GM19025 (cell line): ENCODE data around the gene PRSS56.

ENCODE experiments used
- ATAC-seq: cut with Tn5 transposase; IDR thresholded peaks from one replicate; pipeline ENCODE4 v1.9.1; 2021; ENCODE audit warnings: mild to moderate bottlenecking, low read depth, moderate library complexity; ENCODE audit not compliant: unreplicated experiment

The PRSS56 gene

DNA sequence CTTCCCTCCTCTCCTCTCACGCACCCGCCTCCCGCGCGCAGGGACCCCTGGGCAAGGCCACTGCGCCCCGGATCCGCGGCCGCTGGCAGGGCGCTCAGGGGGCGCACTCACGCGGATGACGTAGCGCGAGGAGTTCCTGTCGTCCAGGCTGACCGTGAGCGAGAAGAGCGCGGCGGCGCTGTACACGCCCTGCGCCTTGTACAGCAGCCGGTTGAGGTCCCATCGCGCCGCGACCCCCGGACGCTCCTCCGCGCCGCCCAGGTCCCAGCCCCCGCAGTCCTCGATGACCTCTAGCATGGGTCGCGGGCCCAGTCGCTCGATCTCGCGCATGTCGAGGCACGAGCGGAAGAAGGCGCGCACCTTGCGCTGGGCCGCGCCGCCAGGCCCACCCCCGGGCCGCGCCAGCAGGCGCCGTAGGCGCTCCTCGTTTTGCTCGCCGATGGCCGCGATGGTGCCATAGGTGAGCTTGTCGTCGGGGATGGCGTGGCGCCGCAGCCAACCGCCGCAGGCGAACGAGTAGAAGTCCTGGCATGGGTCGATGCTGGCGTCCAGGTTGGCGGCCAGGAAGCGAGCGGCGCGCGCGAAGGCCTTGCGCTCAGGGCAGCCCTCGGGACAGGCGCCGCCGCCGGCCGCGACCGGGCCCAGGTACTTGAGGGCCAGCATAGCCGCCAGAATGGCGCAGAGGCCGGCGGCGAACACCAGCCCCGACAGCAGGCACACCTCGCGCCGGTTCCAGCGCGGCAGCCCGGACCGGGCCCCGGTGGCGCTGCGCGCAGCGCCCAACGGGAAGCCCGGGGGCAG, 34.2 kb upstream of the PRSS56 start:
- ATAC-seq = no peak

DNA sequence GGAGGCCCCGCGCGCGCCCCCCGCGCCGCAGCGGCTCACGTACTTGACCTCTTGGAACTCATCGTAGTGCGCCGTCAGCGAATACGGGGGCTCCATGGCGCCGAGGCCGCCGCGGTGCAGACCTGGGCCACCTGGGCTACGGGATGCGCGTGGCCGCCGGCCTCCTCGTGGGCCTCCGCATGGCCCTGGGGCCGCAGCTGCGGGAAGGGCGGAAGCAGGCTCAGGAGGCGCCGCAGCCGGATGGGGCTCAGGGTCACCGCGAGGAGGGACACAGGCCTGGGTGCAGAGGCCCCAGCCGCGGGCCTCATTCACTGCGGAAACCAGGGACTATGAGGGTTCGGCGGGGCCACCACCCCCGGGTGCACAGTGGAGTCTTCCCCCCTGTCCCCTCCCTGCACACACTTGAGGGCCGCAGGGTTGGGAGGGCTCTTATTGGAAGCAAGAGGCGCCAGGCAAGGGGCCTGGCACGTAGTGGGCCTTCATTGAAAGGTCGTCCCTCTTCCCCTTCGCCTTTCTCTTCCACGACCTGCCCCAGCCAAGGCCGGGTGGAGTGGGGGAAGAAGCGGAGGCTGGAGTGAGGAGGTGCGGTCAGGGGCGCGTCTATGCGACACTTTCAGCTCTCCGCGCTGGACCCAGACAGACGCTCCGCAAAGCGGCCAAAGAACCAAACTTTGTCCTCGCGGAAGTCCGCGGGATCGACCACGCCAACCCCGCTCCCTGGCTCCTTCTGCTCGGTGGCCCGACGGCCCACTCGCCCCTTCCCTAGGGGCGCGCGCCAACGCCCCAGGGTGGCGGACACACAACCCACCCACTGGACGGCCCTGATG, 33.4 kb upstream of the PRSS56 start:
- no peak for ATAC-seq

DNA sequence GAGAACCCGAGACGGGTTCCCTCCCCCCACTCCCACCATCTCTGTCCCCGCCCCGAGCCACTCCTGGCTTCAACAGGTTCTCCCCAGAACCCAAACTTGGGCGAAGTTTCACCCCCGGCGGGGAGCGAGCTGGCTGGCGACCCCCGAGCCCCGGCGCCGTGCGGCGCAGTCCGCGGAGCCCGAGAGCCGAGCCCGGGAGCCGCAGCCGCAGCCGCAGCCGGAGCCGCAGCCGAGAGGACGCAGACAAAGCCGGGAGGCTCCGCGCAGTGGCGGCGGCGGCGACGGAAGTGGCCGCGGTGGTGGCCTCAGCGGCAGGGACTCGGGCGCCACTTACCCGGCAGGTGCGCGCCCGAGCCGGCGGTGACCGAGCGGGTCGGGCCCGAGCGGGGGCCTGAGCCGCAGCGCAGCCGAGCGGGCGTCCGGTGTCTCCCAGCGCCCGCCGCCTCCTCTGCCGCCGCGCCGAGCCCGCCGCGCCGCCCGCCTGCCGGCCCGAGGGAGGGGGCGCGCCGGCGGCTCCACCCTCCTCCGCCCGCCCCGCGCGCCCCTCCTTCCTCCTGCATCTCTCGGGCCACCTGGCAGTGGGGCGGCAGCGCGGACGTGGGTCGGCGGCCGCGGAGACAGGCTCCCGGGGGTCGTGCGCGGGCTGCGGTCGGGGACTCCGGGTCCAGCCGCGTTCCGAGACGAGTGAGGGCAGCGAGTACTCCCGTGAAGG, 32.6 kb upstream of the PRSS56 start, which contains the start of gene ECEL1:
Gene ECEL1, minus strand, starts transcription at position 450 of the 712 bp plus-strand sequence. CDS start 1,181 bp downstream, outside the sequence.
- ATAC-seq = no peak

DNA sequence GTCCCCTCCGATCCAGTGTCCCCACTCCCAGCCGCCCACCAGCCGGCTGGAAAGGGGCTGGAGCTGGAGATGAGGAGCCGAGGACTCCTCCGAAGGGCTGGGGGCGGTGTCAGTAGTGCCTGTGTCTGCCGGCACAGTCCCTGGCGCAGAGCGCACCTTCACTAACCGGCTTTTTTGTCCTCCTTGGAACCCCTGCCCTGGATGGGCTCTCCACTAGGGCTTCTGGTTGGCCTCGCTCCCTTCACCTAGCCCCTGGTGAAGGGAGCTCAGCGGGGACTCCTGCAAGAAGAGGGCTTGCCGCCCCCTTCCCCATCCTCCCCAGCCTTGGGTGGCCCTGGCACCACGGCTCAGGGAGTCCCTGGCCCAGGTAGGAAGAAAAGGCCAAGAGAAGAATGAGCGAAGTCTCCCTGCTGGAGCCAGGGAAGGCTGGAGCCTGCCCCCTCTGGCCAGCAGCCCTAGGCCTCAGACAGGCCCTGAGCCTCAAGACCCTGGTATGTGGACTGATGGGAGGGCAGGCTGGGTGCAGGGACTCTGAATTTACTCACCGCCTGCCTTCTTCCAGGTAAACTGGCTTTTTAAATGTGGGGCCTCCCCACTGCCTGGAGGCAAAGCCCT, 32.0 kb upstream of the PRSS56 start:
- ATAC-seq = no peak

DNA sequence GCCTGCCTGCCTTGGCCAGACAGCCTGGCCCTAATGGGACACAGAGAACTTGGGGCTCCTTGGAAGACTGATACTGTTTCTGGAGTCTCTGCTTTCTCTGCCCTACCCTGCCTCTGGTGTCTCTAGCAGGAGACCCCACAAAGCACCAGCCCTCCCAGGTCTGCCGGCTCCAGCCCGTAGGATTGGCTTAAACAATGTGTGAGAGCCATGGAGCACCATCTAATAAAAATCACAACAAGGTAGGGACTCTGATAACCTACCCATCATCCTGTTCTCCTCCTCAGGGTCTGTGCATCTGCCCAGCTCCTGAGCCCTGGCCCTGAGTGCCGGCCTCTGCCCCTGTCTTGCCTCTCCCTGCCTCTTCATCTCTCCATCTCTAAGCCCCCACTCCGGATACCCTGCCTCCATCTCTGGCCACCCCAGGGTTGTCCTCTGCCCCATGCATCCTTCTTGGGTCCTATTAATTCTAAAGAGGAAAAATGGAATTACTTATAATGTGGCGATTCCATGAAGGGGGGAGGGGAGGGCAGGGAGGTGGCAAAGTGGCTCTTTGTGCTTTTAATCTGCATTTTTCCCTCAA, 31.4 kb upstream of the PRSS56 start:
- no peak for ATAC-seq

DNA sequence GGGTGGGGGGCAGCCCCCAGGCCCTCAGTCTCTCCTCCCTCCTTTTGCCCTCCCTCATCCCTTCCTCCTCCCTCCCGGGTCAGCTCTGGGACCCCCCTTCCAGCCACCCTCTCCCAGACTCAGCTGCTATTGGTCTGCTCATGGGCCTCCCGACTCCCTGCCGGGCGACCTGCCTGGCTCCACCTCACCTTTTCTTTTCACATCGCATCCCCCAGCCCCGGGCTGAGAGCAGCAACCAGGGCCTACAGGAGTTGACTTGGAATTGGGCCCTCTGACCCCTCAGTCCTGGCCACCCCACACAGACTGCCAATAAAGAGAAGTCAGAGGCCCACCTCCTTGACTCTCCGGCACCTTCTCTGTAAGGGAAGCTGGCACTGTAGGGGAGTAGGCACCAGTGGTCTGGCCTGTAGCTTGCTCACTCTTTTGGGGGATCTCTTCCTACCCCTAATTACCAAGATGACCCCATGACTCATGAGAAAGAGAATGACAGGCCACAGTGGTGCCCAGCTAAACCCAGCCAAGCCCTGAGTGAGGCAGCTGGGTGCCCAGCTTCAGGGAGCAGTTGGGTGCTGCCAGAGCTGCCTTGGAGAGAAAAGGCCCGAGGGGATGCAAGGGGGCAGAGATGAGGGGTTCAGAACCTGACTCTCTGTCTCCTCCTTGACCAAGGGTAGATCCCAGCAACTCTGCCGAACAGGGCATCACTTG, 30.5 kb upstream of the PRSS56 start:
- ATAC-seq = no peak

DNA sequence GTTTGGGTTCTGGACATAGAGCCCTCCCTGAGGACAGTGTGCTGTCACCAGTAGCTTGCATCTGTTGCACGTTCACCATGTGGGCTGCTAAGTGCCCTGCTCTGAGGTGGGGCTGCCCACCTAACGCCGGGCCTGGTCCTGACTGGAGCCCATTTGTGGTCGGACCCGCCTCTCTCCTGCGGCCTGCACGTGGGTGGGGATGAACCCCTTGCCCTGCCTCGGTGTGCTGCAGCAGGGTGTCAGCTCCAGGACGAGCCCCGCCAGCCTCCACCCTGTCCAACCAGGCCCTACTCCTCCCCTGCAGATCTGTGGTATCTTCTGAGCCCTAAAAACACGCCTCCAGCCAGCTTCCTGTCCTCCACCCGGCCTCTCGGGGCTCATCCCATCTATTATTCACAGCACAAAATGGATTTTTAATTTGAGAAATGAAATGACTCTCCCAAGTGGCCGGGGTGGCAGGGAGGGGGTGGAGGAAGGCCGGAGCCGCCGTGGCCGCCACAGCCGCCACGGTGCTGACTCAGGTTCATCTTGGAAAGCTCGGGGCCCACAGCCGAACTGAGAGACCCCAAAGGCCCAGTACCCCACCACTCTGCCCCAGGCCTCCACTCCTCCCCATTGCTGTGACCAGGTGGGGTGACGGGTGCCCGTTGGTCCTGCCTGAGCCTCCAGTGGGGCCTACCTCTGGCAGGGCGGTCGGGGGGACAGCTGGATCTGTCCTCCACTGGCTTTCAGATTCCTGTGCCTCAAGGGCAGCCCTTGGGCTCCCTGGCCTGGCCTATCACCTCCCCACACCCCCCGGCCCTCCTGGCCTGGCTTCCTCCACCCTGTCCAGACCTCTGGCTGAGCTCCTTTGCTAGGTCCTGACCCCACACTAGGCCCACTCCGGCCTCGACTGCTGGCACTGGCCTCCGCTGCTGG, 29.7 kb upstream of the PRSS56 start:
- no peak for ATAC-seq

DNA sequence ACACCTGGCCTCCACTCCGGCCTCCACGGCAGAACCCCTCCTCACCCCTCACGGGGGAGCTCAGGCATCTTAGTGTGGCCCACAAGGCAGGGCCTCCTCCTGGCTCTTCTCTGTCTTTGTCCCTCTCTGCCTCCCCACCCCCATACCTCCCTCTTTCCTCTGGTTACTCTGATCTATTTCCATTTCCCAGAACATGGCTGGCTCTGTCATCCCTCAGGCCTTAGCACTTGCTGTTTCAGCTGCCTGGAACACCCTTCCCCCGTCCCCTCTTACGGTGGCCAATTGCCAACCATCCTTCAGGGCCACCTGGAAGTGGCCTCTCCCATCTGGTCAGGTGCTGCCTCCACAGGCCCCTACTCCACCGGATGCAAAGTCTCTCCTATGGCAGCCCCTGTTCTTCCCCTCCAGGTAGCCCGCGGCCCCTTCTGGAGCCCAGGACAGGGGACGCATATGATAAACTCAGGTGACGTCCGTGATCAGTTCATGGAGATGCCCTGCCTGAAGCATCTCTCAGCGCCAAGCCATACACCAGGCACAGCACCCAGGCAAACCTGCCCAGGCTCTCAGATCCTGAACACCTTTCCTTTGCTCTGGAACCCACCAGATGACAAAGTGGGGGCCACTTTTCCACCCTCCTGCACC, 28.9 kb upstream of the PRSS56 start:
- ATAC-seq = no peak

DNA sequence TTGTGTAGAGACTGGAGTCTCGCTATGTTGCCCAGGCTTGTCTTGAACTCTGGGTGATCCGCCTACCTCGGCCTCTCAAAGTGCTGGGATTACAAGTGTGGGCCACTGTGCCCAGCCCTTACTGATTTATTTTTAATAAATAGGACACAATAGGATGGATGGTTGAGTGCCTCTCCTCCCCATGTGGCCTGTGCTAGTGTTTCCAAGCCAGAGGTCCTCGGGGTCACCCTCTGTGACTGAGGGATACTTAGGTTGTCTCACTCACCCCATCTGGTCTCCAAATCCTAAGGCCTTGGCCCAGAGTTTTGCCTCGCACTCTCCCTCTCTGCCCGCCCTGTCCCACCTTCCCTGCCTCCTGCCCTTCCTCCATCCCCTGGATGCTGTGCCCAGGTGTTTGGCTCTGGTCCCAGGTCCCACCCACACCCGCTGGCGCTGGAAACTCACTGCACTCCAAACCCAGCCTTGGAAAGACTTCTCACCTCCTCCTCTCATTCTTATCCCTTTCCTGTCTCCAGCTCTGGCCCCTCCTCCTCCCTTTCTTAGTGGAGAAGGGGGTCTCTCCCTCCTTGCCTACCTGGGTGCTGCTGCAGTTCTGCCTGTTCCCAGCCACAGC, 27.8 kb upstream of the PRSS56 start:
- no peak for ATAC-seq

DNA sequence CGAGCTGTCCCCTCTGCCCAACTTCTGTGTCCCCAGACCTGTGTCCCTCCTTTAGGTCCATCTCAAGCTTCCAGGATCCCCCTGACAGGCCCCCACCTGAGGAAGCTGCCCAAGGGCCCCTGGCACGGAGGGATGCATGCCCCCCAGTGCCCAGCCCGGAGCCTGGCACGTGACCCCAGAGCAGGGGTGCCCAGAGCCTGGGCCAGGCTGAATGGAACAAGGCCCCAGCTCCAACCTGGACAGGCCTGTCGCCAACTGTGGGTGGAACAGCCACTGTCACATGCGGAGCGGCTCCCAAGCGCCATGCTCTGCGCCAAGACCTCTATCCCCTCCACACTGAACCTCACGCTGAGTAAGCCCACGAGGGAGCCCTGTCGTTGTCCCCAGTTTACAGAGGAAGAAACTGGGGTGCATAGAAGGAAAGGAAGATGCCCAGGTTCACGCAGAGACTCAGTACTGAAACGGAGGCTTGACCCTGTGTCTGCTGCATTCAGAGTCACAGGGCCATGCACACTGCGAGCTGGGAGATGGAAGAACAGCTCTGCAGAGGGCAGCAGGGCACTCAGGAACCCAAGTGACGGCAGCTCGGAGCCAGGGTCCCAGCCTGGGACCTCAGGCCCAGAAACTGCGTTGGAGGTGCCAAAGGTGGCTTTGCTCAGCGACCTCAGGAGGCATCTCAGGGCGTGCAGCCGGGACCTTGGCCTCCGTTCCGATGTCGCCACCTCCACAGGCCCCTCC, 27.1 kb upstream of the PRSS56 start:
- no peak for ATAC-seq

DNA sequence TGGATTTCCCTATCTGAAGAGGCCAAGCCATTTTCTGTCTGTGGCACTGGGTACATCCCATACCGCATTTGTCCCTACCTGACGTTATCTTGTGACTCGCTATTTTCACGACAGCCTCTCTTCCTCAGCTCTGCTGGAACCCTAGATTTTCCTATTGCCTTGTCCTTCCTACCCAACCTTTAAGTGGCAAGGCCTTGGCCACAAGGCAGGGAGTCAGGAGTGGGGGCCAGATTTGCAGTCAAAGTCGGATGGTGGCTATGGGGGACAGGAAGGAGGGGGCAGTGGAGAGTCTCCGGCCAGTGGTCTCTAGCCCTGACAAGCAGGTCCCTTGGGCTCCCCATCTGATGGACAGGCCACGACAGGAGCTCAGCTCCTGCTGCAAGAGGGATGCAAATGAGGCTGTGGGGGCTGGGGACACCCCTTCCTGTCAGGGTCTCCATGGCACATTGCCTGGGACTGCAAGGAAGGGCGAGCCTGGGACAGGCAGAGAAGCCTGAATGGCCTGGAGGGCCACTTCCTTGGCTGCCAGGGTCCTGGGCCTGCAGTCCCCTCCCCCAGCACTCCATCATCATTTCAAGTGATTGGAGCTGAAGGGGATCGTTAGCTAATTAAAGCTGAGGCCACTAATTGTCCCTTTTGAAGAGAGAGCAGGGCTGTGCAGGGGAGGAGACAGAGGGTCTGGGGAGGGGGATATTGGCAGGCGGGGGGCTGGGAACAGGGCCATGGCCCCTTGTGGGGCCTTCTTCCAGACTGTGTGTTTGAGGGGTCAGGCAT, 26.3 kb upstream of the PRSS56 start:
- no peak for ATAC-seq

DNA sequence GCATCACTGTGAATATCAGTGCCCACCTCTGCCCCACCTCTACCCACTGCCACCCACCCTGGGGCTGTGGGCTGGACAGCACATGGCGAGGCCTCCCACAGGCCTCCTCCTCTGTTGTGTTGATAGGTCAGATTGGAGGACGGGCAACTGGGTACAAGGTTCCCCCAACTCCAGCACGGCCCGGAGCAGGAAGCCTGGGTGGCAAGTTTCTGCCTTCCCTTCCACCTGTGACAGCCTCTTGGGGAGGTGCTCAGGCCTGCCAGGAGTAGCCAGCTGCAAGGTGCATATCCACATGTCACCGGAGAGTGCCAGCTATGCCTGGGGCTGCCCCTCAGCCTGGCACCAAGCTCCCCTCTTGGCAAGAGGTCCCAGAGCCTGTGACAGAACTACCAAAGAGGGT, 25.6 kb upstream of the PRSS56 start:
- ATAC-seq = no peak

DNA sequence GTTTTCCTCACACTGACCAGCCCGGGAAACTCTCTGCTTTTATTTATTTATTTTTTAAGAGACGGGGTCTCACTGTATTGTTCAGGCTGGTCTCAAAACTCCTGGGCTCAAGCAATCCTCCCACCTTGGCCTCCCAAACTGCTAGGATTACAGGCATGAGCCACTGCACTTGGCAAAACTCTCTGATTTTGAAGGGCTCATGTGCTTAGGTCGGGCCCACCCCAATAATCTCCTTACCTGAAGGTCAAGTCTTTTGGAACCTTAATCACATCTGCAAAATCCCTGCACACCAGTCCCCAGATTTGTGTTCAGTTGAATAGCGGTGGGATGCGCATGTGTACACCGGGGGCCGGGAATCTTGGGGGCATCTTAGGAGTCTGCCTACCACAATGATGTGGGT, 24.9 kb upstream of the PRSS56 start:
- ATAC-seq = no peak

DNA sequence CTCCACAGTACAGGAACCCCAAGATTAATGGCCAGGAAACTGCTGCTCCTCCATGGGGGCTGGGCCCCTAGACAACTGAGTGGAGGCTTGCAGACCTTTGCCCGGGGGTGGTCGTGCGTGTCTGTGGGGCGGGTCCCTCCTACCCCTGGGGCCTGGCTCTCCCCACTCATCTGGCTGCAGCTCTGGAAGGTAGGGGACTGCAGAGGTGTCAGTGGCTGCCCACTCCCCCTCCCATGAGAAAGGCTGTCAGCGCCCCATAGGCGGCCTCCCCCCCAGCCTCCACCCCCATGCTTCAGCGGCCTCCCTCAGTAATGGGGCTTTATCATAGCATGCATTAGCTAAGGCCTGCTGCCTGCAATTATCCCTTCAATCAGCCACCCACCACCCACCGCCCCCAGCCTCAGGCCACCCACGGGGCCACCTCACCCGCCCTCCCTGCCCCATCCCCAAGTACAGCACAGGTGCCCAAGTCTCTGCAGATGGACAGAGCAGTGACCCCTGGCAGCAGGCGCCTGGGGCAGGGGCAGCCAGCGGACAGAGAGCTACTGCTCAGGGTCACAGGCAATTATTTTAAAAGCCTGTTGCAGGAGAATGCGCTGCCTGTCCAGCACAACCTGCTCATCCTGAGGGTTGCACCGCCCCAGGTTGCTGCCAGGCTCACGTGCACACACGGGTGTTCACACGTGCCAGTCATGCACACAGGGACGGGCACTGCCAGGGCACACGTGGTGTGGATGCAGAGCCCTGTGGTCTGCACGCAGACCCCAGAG, 23.5 kb upstream of the PRSS56 start:
- no peak for ATAC-seq

DNA sequence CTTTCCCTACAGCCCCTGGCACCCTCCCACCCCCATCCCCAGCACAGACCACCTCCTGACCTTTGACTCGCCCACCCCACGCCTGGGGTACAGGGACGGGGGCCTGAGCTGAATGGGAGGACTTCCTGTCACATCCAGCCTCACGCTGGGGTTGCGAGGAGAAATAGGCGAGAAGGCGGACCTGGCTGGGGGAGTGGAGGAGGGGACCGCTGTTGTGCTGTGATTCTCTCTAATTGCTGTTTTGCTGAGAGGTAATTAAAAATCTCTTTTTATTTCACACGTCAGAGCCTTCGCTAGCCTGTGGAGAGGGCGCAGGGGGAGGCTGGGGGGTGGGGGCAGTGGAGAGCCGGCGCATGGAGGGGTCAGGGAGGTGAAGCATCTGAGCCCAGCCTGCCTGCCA, 22.8 kb upstream of the PRSS56 start:
- no peak for ATAC-seq

DNA sequence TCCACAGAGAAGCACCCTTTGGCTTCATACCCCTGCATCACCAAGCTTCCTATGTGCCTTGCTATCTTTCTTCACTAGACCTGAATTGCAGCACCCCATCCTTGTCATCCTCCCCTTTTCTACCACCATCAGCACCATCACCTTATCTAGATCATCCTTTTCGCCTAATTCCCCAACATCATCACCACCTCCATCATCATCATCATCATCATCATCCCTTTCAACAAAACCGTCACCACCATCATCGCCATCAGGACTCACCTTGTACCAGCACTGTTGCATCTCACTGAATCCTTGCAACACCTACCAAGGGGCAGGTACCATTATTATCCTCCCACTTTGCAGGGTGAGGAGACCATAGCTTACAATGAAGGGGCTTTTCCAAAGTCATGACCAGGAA, 21.7 kb upstream of the PRSS56 start:
- no peak for ATAC-seq
